GM21526 (cell line): ENCODE data around the gene TMEM175.

Source experiments
- ATAC-seq: cut with Tn5 transposase; IDR thresholded peaks from one replicate; pipeline ENCODE4 v1.9.1; 2021; ENCODE audit warnings: moderate library complexity; ENCODE audit not compliant: unreplicated experiment, low FRiP score

The TMEM175 gene

DNA sequence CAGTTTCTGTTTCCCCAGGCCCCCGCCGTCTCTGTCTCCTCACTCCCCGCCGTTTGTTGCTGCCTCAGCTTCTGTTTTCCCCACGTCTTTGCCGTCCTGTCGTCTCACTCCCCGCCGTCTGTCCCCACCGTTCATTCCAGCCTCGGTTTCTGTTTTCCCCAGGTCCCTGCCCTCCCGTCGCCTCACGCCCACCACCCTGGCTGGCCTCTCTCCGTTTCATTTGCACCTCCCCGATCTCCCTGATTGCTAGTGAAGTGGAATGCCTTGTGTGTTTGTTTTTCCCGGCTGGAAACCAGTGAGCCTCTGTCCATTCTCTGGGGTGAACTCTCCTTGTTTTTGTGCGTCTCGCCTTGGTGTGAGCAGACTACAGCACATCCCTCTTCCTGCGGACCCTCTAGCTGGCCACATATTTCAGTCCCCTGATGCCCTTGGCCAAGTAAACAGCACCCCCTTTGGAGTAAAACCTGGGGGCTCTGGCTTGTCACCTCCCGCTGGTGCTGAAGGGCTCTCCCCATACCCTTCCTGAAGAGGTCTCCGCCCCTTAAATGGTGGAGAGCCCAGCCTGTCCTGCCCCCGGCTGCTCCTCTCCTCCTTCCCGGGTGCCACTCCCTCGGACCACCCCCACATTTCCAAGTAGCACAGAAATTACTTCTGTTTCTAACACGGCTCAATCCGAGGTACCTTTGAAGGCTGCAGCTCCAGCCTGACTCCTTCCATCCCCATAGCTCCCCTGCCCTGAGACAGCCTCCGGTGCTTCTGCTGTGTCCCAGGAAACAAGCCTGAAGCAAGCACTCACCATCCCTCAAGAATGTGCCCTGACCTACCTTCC is 13.2 kb downstream of the TMEM175 start:
- ATAC-seq = no peak

DNA sequence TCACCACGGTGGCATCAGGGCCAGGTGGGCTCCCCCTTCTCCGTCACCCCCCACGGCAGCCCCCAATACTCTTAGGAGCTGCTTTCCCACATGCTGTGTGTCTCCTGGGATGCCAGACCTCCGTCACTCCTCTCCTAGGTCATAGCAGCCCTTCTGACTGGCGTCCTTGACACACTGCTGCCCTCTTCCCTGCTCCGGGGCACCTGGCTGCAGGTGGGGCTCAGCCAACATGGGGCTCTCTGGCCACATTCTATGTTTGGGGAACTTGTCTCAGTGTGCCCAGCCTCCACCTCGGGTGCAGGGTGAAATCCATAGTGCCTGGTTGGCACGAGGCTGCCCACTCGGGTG is 13.8 kb downstream of the TMEM175 start:
- ATAC-seq = no peak

DNA sequence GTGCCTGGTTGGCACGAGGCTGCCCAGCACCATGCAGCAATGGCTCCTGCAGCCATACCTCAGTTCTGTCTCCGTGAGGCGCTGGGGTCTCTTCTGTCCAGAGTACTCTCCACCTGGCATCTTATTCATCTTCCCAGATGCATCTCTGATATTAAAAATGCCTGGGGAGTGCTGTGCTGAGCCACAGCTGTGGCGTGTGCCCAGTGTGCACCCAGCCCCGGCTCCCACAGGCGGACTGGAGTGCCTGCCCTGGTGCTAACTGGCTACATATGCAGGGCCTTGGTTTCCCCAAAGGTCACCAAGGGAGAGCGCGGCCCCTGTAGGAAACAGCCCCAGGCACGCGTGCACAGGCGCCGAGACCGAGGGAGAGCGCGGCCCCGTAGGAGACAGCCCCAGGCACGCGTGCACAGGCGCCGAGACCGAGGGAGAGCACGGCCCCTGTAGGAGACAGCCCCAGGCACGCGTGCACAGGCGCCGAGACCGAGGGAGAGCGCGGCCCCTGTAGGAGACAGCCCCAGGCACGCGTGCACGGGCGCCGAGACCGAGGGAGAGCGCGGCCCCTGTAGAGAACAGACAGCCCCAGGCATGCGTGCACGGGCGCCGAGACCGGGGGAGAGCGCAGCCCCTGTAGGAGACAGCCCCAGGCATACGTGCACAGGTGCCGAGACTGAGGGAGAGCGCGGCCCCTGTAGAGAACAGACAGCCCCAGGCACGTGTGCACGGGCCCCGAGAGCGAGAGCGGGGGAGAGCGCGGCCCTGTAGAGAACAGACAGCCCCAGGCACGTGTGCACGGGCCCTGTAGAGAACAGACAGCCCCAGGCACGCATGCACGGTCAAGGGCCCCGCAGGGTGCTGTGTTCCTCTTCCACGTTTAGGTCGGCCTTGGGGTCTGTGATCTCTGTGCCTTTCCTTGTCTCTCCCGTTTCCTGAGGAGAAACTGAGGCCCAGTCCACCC is 14.5 kb downstream of the TMEM175 start:
- ATAC-seq = no peak

- ATAC-seq = no peak
These were observed 15.3 kb downstream of the TMEM175 start for GRCh38 chr4:947491-947971.

DNA sequence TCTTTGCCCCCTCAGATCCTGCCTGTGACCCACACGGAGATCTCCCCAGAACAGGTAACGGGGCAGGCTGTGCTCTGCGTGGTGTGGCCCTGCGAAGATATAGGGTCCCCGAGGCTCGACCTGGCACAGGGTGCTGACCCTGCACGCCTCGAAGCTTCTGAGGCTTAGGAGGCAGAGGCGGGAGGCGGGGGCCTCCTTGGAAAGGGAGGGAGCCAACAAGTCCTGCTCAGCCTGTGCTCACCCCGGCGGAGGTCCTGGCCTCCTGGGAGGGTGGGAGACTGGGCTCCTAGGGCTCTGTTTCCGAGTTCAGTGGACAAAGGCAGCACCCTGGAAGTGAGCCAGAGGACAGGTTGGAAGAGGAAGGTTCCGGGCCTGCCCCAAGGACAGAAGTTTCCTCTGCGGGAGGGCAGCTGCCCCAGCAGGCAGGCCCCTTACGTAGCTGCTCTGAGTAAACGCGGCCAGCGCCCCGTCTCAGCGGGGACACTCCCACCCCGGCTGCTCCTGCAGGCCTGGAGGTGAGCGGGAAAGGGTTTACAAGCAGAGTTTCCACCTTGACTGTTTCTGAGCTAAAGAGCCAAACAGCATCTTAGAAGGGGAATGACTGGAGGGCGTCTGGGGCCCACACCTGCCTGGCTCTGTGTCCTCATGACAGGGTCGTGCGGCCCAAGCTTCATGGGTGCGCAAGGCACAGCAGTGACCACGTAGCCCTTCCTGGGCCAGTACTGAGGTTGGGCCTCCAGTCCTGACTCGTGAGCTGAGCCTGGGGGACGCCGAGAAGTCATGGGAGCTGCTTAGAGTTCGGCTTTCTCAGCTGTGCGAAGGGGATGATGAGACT is 16.1 kb downstream of the TMEM175 start:
- no peak for ATAC-seq

DNA sequence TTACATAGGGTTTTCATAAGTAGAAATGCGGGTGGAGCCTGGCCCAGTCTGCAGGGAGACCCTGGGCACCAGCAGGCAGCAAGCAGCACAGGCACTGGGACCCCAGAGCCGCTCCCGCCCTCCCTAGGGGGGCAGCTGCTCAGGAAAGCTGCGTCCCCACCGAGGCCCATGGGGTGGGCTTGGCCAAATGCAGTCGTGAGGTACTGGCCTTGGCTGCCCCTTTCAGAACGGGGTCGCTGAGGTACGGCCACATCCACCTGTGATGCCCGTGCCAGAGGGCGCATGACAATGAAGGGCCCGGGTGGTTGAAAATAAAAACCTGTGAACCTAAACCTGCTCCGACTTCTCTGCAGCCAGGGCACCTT is 16.7 kb downstream of the TMEM175 start:
- ATAC-seq = no peak

DNA sequence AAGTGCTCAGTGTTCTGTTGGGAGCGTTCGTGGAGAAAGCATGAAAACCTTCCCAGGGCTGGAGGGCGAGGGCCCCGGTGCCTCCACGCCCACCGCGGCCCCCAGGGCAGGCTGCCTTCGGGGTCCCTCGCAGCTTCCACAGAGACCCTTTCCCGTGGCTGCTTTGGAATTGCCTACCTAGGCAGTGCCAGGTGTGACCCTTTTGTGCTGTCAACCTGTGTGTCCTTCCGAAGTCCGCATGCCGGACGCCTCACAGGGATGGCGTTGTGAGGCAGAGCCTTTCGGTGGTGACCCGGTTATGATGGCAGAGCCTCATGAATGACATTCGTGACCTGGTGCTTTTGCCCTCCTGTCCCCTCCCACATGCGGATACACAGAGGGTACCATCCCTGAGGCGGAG is 17.4 kb downstream of the TMEM175 start:
- no peak for ATAC-seq

DNA sequence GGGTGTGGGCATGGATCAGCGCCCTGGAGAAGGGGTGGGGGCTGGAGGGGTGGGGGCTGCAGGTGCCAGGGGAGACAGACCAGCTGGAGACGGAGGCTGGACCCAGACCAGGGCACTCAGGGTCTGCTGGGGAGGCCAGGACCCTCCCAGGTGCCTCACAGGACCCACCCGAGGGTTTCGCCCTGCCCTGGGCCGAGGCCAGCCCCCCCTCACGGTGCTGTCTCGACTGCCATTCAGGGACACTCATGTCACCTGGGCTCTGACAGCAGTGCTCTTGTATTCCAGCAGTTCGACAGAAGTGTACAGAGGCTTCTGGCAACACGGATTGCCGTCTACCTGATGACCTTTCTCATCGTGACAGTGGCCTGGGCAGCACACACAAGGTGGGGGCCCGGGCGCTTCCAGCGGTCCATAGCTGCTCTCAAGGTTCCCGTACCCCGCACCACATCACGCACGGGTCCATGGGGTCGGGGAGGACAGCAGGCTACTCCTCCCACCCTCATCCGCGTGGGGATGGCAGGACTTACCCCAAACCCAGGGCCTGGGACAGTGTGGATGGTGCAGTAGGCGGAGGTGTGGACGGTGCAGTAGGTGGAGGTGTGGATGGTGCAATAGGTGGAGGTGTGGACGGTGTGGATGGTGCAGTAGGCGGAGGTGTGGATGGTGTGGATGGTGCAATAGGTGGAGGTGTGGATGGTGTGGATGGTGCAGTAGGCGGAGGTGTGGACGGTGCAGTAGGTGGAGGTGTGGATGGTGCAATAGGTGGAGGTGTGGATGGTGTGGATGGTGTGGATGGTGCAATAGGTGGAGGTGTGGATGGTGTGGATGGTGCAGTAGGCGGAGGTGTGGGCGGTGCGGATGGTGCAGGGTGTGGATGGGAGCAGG is 18.1 kb downstream of the TMEM175 start:
- ATAC-seq = no peak

DNA sequence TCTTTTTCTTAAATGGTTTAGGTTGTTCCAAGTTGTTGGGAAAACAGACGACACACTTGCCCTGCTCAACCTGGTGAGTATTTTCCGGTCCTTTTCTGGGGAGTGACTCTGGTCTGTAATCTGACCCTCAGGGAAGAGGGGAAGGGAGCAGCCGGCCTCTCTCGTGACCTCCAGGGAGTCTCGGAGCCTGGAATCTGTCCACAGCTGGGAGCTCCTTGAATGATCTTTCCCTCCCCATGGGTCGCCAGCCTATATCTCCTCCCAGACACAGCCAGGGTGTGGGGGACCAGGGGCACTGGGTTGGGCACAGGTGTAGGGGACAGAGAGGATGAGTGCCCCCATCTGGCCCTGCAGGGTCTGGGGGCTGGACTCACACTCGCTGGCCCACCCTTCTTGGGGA is 18.9 kb downstream of the TMEM175 start:
- ATAC-seq = no peak

- no peak for ATAC-seq
These were observed 19.6 kb downstream of the TMEM175 start for GRCh38 chr4:951594-952468.

DNA sequence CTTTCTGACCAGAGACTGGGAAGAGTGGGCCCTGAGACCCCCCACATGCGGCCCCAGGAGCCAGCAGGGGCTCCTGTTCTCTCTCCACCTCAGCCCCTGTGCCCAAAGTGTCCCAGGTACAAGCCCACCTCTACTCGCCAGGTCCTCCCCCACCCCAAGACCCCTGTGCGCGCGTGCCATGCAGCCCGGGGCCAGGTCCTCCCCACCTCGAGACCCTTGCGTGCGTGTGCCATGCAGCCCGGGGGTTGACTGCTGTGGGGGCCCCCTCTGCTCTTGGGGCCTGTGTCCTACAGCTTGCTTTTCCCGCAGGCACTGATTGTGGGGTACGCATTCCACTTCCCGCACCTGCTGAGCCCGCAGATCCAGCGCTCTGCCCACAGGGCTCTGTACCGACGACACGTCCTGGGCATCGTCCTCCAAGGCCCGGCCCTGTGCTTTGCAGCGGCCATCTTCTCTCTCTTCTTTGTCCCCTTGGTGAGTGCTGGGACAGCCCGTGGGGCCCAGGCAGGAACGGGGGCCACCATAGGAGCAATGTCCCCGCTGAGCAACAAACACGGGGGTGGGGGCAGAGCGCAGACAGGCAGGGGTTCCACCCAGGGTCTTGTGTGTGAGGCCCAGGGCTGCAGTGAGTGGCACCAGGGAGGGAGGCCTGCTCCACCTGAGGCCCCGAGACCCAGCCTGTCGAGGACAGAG is 20.8 kb downstream of the TMEM175 start:
- no peak for ATAC-seq

- ATAC-seq = no peak
These were observed 21.3 kb downstream of the TMEM175 start for GRCh38 chr4:953574-953915.

DNA sequence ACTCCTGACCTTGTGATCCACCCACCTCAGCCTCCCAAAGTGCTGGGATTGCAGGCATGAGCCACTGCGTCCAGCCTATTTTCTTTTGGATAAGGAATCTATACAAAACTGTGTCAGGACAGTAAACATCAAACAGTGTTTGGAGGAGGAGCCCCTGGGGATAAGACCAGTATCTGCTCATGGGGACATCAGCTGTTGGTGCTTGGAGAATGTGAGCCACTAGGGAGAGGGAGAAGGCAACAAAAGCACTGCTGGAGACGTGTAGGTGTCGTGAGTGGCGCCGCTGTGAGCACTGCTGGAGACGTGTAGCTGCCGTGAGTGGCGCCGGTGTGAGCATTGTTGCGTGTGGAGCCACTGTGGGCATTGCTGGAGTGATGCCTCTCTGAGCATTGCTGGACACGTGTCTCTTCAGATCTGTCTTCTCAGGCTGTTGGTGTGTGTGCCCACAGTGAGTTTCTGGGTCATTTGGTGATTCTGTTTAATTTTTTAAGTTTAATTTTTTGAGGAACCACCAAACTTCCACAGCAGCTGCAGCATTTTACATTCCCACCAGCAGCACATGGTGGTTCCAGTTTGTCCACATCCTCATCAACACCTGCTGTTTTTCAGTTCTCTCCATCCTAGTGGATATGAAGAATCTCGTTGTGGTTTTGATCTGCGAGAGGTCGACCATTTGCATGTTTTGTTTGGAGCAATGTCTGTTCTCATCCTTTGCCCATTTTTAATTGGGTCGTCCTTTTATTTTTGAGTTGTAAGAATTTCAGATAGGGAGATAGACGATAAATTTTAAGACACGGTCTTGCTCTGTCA is 22.2 kb downstream of the TMEM175 start:
- no peak for ATAC-seq

DNA sequence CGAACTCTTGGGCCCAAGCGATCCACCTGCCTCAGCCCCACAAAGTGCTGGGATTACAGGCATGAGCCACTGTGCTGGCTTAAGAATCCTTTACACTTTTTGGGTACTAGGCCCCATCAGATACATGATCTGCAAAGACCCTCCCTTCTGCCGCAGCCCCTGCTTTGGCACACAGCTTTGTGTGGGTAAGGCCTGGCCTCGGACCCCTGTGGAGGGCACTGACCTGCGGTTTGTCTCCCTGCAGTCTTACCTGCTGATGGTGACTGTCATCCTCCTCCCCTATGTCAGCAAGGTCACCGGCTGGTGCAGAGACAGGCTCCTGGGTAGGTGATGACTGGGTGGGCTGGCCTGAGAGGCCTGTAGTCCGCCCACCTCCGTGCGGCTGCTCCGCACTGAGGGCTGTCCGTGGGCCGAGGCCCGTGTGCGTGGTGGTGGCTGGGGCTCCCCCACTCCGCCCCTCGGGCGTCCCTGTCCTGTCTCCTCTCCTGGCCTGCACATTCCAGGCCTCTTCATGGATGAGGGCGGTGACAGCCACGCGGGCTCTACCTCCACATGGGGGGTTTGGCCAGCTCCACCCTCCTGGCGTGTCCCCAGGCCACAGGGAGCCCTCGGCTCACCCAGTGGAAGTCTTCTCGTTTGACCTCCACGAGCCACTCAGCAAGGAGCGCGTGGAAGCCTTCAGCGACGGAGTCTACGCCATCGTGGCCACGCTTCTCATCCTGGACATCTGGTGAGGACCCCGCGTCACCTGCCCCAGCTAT is 23.1 kb downstream of the TMEM175 start:
- no peak for ATAC-seq

DNA sequence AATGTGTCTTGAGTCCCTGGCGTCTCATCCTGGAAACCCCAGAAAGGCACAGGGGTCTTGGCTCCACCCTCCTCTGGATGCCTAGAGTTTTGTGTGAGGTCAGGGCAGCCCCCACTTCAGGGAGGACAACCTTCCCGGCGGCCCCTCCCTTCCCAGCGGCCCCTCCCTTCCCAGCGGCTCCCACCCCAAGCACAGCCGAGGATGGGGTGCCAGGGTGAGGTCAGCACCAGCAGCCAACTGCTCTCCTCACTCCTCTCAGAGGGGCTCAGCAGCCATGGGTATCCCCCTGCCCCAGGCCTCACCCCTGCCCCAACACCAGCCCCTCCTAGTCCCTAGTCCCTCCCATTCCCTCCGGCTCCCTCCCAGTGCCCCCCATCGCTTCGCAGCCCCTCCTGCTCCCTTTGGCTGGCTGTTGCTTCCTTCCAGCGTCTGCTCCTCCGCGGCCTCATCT is 23.7 kb downstream of the TMEM175 start:
- ATAC-seq = no peak

GRCh38 chr4:956531-957230 is 24.4 kb downstream of the TMEM175 start:
- no peak for ATAC-seq
